GM12878 (cell line): ENCODE data around the gene ZNF577. TPM values are rescaled to one million over a fixed set of nuclear protein-coding genes. Genes with fewer than 3 reads are reported as not detected.
A peak's percentile ranks its signal among the peaks of the same experiment; 100 is the strongest.

ENCODE experiments used
- ATAC-seq: fragments of 200-7000 bp; cut with Tn5 transposase; 3 replicates; pipeline ENCODE4 v1.9.1; 2020; ENCODE audit warnings: mild to moderate bottlenecking, moderate library complexity
- BruUV-seq: library from RNA; stranded (reverse); fragments of 400-500 nt; replicated peaks from 2 replicates; lab custom pipeline; 2021; lab: Mats Ljungman, UMichigan
- CTCF ChIA-PET: fragments of 300-600 bp; sonication (Branson Sonifier 250); formaldehyde crosslinking; extraction: SDS; loops from one replicate; lab custom pipeline; 2021; ENCODE audit warnings: inconsistent platforms; lab: Yijun Ruan, JAX
- POLR2A ChIA-PET: fragments of 350-600 bp; formaldehyde crosslinking; extraction: SDS; loops from one replicate; lab custom pipeline; 2021; ENCODE audit warnings: inconsistent platforms; lab: Charles Lee
- RAD21 ChIA-PET: fragments of 300-600 bp; sonication (Branson Sonifier 250); formaldehyde crosslinking; loops from one replicate; lab custom pipeline; 2023; ENCODE audit warnings: antibody characterized with exemption; ENCODE audit not compliant: unreplicated experiment; lab: Charles Lee
- SMC1A ChIA-PET: fragments of 300-600 bp; sonication (Branson Sonifier 250); formaldehyde crosslinking; loops from one replicate; lab custom pipeline; 2023; ENCODE audit not compliant: unreplicated experiment, uncharacterized antibody; lab: Charles Lee
- DNase-seq: peaks from one replicate; pipeline ENCODE4 v3.0.0-alpha.2; 2011; ENCODE audit warnings: low read depth, low spot score
- FAIRE-seq: peaks from 3 replicates; lab custom pipeline; 2011; peaks lifted over from hg19 to GRCh38; lab: Jason Lieb, UNC
- H2AFZ ChIP-seq: 2 replicates; pipeline ENCODE4 v1.6.0; 2011; ENCODE audit warnings: low read depth, low read length, control low read depth; ENCODE audit not compliant: control insufficient read depth
- H3K27ac ChIP-seq: 2 replicates; pipeline ENCODE4 v1.5.1; 2011; ENCODE audit warnings: control low read depth; ENCODE audit not compliant: control insufficient read depth, insufficient read depth
- H3K27me3 ChIP-seq, 2 experiments: replicated peaks in 1 of 2; 2 replicates each; pipeline versions ENCODE4 v1.6.0 to v1.6.1; 2011; ENCODE audit warnings: low read length in 1 of 2; ENCODE audit not compliant: control insufficient read depth in 2 of 2, insufficient read depth in 2 of 2
- H3K36me3 ChIP-seq, 2 experiments: 2 replicates each; pipeline ENCODE4 v1.5.1; 2011; ENCODE audit warnings: low read length in 1 of 2; ENCODE audit not compliant: control insufficient read depth in 2 of 2, insufficient read depth in 2 of 2
- H3K4me1 ChIP-seq: 2 replicates; pipeline ENCODE4 v1.6.1; 2011; ENCODE audit warnings: mild to moderate bottlenecking, low read length, moderate library complexity, mixed read lengths; ENCODE audit not compliant: control insufficient read depth, insufficient read depth
- H3K4me2 ChIP-seq: 2 replicates; pipeline ENCODE4 v1.6.0; 2011; ENCODE audit warnings: control low read depth; ENCODE audit not compliant: control insufficient read depth, insufficient read depth
- H3K4me3 ChIP-seq: fragments of 200-600 bp; sonication (generic); 2 replicates; pipeline ENCODE4 v1.5.1; 2016
- H3K79me2 ChIP-seq: 2 replicates; pipeline ENCODE4 v1.6.0; 2011; ENCODE audit warnings: low read length; ENCODE audit not compliant: control insufficient read depth, insufficient read depth
- H3K9ac ChIP-seq: 2 replicates; pipeline ENCODE4 v1.8.0; 2011; ENCODE audit warnings: low read length, control low read depth, mixed read lengths; ENCODE audit not compliant: control insufficient read depth, insufficient read depth
- H3K9me3 ChIP-seq: replicated peaks from 3 replicates; pipeline ENCODE4 v1.5.1; 2011; ENCODE audit warnings: mild to moderate bottlenecking, low read length; ENCODE audit not compliant: control insufficient read depth, insufficient read depth
- H4K20me1 ChIP-seq: 2 replicates; pipeline ENCODE4 v1.6.0; 2011; ENCODE audit not compliant: control insufficient read depth, insufficient read depth
- NBN ChIP-seq: fragments of 450-650 bp; IDR thresholded peaks from 2 replicates; pipeline ENCODE4 v1.6.1; 2016
- NFXL1 ChIP-seq: fragments of 450-650 bp; IDR thresholded peaks from 2 replicates; pipeline ENCODE4 v1.6.1; 2017; ENCODE audit warnings: antibody characterized with exemption, mild to moderate bottlenecking, borderline replicate concordance
- NRF1 ChIP-seq: conservative IDR thresholded peaks from 2 replicates; pipeline ENCODE4 v1.6.1; 2011; ENCODE audit warnings: mild to moderate bottlenecking, low read depth, low read length, improper control_type of control experiment
- PKNOX1 ChIP-seq: fragments of 450-650 bp; IDR thresholded peaks from 2 replicates; pipeline ENCODE4 v1.6.1; 2016; ENCODE audit warnings: mild to moderate bottlenecking
- SMAD5 ChIP-seq: IDR thresholded peaks from 2 replicates; pipeline ENCODE4 v1.6.1; 2016; ENCODE audit warnings: antibody characterized with exemption, low read depth
- SPI1 ChIP-seq: IDR thresholded peaks from 2 replicates; pipeline ENCODE4 v1.6.1; 2011; ENCODE audit warnings: low read depth, mild to moderate bottlenecking, low read length, moderate library complexity, borderline replicate concordance; ENCODE audit not compliant: insufficient read depth
- WGBS: methylation state at CpG from one replicate; pipeline ENCODE4 v1.1.6; 2016; ENCODE audit warnings: low lambda C conversion rate; ENCODE audit not compliant: insufficient replicate concordance, insufficient coverage; ENCODE audit errors: missing lambda C conversion rate; 5-methylcytosine and 5-hydroxymethylcytosine counted together
- in situ Hi-C: fragments of 300-500 bp; cut with MboI; formaldehyde crosslinking; loops from 9 replicates; pipeline ENCODE4 v1.14.3; 2018; ENCODE audit warnings: mixed read lengths
- intact Hi-C: fragments of 100-400 bp; cut with micrococcal nuclease; formaldehyde crosslinking; loops from one replicate; pipeline ENCODE4 v1.14.2; 2022; ENCODE audit not compliant: unreplicated experiment
- polyA plus RNA-seq, 11 experiments: library from polyadenylated mRNA; depleted of rRNA in 4 of 11; unstranded in 6 of 11; stranded (reverse) in 5 of 11; fragments of >200 nt; fragmentation: Nextera tagmentation in 4 of 11; fragmentation: Illumina TruSeq in 1 of 11; extraction: Ambion mirVana in 4 of 11; extraction: Trizol in 1 of 11; gene quantifications; 1 replicate in 1 of 11; 2 replicates in 10 of 11; pipeline versions ENCODE4 v1.2.1 to v1.2.3, GENCODE V29; 2011 to 2016; ENCODE audit warnings: inconsistent platforms in 2 of 11, missing spikeins in 2 of 11, low read depth in 1 of 11
- total RNA-seq, 4 experiments: library from RNA; depleted of rRNA in 3 of 4; stranded (reverse); fragments of >200 nt in 3 of 4; fragmentation: Illumina TruSeq in 1 of 4; extraction: Trizol in 1 of 4; gene quantifications; 2 replicates each; pipeline versions ENCODE4 v1.2.1 to v1.2.3, GENCODE V29; 2013 to 2021
- TF ChIP-seq, protein P1 (sequence below): IDR thresholded peaks from 2 replicates; pipeline ENCODE4 v1.6.1; 2012; ENCODE audit warnings: low read depth, low read length, improper control_type of control experiment
- TF ChIP-seq, protein P2 (sequence below): fragments of 450-650 bp; IDR thresholded peaks from 2 replicates; pipeline ENCODE4 v1.6.1; 2018; ENCODE audit warnings: mild to moderate bottlenecking, low read depth, moderate library complexity; ENCODE audit not compliant: partially characterized antibody

The ZNF577 gene
- total and polyA plus RNA-seq, 10 of the 15 experiments (the other 5 are each of a cell fraction or from before 2014, with no cell fraction given) = 1.0 to 6.1 (median 4.5) TPM

DNA sequence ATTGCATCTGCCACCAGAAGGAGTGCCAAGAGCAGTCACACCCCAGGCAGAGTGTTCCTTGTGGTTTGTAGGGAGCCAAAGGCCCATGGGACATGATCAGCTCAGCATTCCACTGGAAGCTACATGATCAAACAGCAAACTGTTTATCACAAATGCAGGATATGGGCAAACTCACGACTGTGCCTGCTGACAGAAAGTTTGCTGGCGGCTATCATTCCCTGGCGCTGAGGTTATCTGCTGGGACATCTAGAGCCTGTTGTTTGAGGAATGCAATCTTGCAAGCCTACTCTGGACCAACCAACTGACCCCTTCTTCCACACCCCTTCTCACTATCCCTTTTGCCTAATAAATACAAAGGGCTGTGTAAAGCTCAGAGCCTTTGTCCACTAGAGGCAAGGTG is 31.9 kb upstream of the ZNF577 start (continued):
- TF ChIP-seq NRF1 = no peak
- TF ChIP-seq, protein P1, sequence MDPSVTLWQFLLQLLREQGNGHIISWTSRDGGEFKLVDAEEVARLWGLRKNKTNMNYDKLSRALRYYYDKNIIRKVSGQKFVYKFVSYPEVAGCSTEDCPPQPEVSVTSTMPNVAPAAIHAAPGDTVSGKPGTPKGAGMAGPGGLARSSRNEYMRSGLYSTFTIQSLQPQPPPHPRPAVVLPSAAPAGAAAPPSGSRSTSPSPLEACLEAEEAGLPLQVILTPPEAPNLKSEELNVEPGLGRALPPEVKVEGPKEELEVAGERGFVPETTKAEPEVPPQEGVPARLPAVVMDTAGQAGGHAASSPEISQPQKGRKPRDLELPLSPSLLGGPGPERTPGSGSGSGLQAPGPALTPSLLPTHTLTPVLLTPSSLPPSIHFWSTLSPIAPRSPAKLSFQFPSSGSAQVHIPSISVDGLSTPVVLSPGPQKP = no peak
- no peak for TF ChIP-seq PKNOX1
- no peak for TF ChIP-seq SMAD5
- no peak for TF ChIP-seq NFXL1
- TF ChIP-seq, protein P2, sequence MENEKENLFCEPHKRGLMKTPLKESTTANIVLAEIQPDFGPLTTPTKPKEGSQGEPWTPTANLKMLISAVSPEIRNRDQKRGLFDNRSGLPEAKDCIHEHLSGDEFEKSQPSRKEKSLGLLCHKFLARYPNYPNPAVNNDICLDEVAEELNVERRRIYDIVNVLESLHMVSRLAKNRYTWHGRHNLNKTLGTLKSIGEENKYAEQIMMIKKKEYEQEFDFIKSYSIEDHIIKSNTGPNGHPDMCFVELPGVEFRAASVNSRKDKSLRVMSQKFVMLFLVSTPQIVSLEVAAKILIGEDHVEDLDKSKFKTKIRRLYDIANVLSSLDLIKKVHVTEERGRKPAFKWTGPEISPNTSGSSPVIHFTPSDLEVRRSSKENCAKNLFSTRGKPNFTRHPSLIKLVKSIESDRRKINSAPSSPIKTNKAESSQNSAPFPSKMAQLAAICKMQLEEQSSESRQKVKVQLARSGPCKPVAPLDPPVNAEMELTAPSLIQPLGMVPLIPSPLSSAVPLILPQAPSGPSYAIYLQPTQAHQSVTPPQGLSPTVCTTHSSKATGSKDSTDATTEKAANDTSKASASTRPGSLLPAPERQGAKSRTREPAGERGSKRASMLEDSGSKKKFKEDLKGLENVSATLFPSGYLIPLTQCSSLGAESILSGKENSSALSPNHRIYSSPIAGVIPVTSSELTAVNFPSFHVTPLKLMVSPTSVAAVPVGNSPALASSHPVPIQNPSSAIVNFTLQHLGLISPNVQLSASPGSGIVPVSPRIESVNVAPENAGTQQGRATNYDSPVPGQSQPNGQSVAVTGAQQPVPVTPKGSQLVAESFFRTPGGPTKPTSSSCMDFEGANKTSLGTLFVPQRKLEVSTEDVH = no peak

DNA sequence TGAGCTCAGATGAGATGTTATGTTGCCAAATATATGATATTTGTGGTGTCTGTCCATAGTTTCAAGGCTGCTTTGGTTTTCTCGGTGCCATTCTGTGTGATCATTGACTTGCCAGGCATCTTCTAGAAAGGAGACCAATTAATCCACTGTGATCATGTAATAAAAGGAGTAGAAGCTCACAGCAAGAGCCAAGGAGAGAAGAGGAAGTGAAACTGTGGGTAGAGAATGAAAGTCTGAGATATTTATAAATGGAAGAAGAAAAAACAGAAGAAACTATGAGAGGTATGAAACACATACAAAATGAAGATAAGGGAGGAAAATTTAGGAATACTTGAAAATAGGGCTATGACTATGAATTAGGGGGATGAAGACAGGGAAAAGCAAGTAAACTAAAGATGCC is 28.4 kb upstream of the ZNF577 start:
- FAIRE-seq (no peak), ATAC-seq (no peak), DNase-seq (no peak)
- ChIA-PET SMC1A (no interaction called here), CTCF (no interaction called here), POLR2A (no interaction called here), RAD21 (no interaction called here)
- no peak for TF ChIP-seq NBN
- TF ChIP-seq SPI1 = peak; percentile 65; the same call in 1 of the 2 replicates
- 89% methylated on average over 1 of the region's 1 CpG for WGBS
- intact Hi-C loops (no loop called here), in situ Hi-C loops (no loop called here)
- no peak overlapping the region for H3K4me2 ChIP-seq
- no peak overlapping the region for H3K27ac ChIP-seq
- H3K9me3 ChIP-seq = peaks cover 24% of the 10 kb centered on the region
- H3K36me3 ChIP-seq = no peaks in the 10 kb centered on the region
- no peaks in the 10 kb centered on the region for H3K79me2 ChIP-seq
- H2AFZ ChIP-seq = no peak overlapping the region
- H4K20me1 ChIP-seq = no peaks in the 10 kb centered on the region
- no peak overlapping the region for H3K4me3 ChIP-seq
- no TSS peak for BruUV-seq
- H3K27me3 ChIP-seq = no peaks in the 10 kb centered on the region
- H3K4me1 ChIP-seq = no peaks in the 10 kb centered on the region
- H3K9ac ChIP-seq = no peak overlapping the region
